ENCODE results near the gene MCAT. TPM values are rescaled to one million over a fixed set of nuclear protein-coding genes. Genes with fewer than 3 reads are reported as not detected.
A peak's percentile ranks its signal among the peaks of the same experiment; 100 is the strongest.

Gene MCAT
- total RNA-seq, 2 donors from 2014 or later, result 17.1 to 19.9 TPM

GRCh38 chr22:43152003-43152356 is 8.8 kb upstream of the MCAT start:
- Histone ChIP-seq H3K9ac (ENCODE audit: extremely low read depth, low read length, poor library complexity, severe bottlenecking) (no peak overlapping the region), H3K4me1 (ENCODE audit: control insufficient read depth, insufficient read depth, low read length) (peaks cover 4% of the 10 kb centered on the region), H3K9me3 (ENCODE audit: control insufficient read depth, low read length) (no peaks in the 10 kb centered on the region), H3K27ac (ENCODE audit: low read depth, low read length) (no peak overlapping the region), H3K4me3 (ENCODE audit: low read length) (peak overlapping the region; percentile 65), H3K36me3 (ENCODE audit: control insufficient read depth, insufficient read depth, low read length) (no peaks in the 10 kb centered on the region), H3K27me3 (ENCODE audit: control insufficient read depth, insufficient read depth, low read length, poor library complexity, severe bottlenecking) (no peaks in the 10 kb centered on the region)
- Mint-ChIP-seq H3K27ac (no peak overlapping the region), H3K36me3 (ENCODE audit: low read depth) (no peaks in the 10 kb centered on the region), H3K27me3 (ENCODE audit: insufficient read depth) (peaks cover 16% of the 10 kb centered on the region), H3K4me3 (peak overlapping the region; percentile 60), H3K9me3 (no peaks in the 10 kb centered on the region), H3K4me1 (peaks cover 2% of the 10 kb centered on the region)
- TF ChIP-seq CTCF (conservative IDR thresholded peaks at IDR 0.05), result no peak
- WGBS, 2 experiments (ENCODE audit: insufficient coverage in 1 of 2, insufficient read length in 1 of 2), result 83 to 86% methylated on average over 11 to 18 of the region's 18 CpGs
- no peak for DNase-seq

GRCh38 chr22:43151251-43152002 is 8.2 kb upstream of the MCAT start, which contains the start of gene TSPO:
TSPO (plus strand) TSS chr22:43151559; CDS start chr22:43159239, 7,680 bp downstream.
- no peak for TF ChIP-seq CTCF (conservative IDR thresholded peaks at IDR 0.05)
- Mint-ChIP-seq H3K36me3 (ENCODE audit: low read depth) (no peaks in the 10 kb centered on the region), H3K27ac (no peak within 1 kb of the TSS), H3K9me3 (no peaks in the 10 kb centered on the region), H3K4me3 (peak within 1 kb of the TSS; percentile 60), H3K4me1 (peaks cover 2% of the 10 kb centered on the region), H3K27me3 (ENCODE audit: insufficient read depth) (peaks cover 16% of the 10 kb centered on the region)
- Histone ChIP-seq H3K9me3 (ENCODE audit: control insufficient read depth, low read length) (no peaks in the 10 kb centered on the region), H3K4me1 (ENCODE audit: control insufficient read depth, insufficient read depth, low read length) (peaks cover 4% of the 10 kb centered on the region), H3K9ac (ENCODE audit: extremely low read depth, low read length, poor library complexity, severe bottlenecking) (no peak within 1 kb of the TSS), H3K27ac (ENCODE audit: low read depth, low read length) (no peak within 1 kb of the TSS), H3K36me3 (ENCODE audit: control insufficient read depth, insufficient read depth, low read length) (no peaks in the 10 kb centered on the region), H3K27me3 (ENCODE audit: control insufficient read depth, insufficient read depth, low read length, poor library complexity, severe bottlenecking) (no peaks in the 10 kb centered on the region), H3K4me3 (ENCODE audit: low read length) (peak within 1 kb of the TSS; percentile 65)
- peak; percentile 86 for DNase-seq
- WGBS, 2 experiments (ENCODE audit: insufficient coverage in 1 of 2, insufficient read length in 1 of 2), result 26 to 39% methylated on average over 42 to 75 of the region's 75 CpGs

- 89 to 97% methylated on average over 6 to 15 of the region's 15 CpGs for WGBS, 2 experiments (ENCODE audit: insufficient coverage in 1 of 2, insufficient read length in 1 of 2)
- no peak for DNase-seq
- H3K27ac Mint-ChIP-seq, result no peak overlapping the region
- H3K9me3 Mint-ChIP-seq, result no peaks in the 10 kb centered on the region
- Histone ChIP-seq H3K9me3 (ENCODE audit: control insufficient read depth, low read length) (no peaks in the 10 kb centered on the region), H3K27ac (ENCODE audit: low read depth, low read length) (no peak overlapping the region), H3K27me3 (ENCODE audit: control insufficient read depth, insufficient read depth, low read length, poor library complexity, severe bottlenecking) (no peaks in the 10 kb centered on the region), H3K9ac (ENCODE audit: extremely low read depth, low read length, poor library complexity, severe bottlenecking) (no peak overlapping the region), H3K4me1 (ENCODE audit: control insufficient read depth, insufficient read depth, low read length) (peaks cover 4% of the 10 kb centered on the region), H3K36me3 (ENCODE audit: control insufficient read depth, insufficient read depth, low read length) (no peaks in the 10 kb centered on the region), H3K4me3 (ENCODE audit: low read length) (no peak overlapping the region)
- H3K36me3 Mint-ChIP-seq (ENCODE audit: low read depth), result no peaks in the 10 kb centered on the region
- no peak for TF ChIP-seq CTCF (conservative IDR thresholded peaks at IDR 0.05)
- H3K4me1 Mint-ChIP-seq, result peaks cover 2% of the 10 kb centered on the region
- H3K27me3 Mint-ChIP-seq (ENCODE audit: insufficient read depth), result peaks cover 16% of the 10 kb centered on the region
- H3K4me3 Mint-ChIP-seq, result peak overlapping the region; percentile 60
Measured at GRCh38 chr22:43150731-43151206, 7.6 kb upstream of the MCAT start.
